Loucy (cell line): ENCODE results near the gene INTS1.

Experiments
- EZH2phosphoT487 ChIP-seq: fragments of 200-600 bp; IDR thresholded peaks from 2 replicates; pipeline ENCODE4 v1.6.1; 2018; ENCODE audit warnings: antibody characterized with exemption, mild to moderate bottlenecking, moderate library complexity, borderline replicate concordance
- TF ChIP-seq, protein P1 (sequence below): fragments of 200-600 bp; sonication (generic); conservative IDR thresholded peaks from 2 replicates; pipeline ENCODE4 v1.5.1; 2014; ENCODE audit warnings: mild to moderate bottlenecking, antibody characterized with exemption, low read length

DNA sequence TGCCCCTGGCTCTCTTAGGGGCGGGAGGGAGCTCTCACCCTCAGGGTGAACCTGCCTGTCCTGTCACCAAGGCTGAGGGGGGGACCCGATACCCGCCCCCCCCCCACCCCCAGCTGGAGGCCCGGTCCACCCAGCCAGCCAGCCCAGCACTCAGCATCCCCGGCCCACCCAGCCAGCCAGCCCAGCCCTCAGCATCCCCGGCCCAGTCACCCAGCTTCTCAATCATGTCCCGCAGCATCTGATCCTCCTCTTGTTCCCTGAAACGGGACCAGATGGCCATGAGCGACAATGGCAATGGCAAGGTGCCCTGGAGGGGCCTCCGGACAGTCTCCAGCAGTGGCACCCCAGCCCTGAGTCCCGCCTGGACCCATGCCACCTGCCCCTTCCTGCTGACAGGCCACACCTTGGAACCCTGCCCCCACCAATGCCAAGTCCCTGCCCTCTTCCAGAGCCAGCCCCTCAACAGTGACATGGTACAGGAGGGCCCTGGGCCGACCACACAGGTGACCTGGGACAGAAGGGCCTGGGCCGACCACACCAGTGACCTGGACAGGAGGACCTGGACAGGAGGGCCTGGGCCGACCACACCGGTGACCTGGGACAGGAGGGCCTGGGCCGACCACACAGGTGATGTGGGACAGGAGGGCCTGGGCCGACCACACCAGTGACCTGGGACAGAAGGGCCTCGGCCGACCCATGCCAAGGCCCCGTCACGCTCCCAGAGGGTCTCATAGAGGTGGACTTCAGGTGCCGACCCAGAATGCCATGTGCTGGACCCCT lies 69.1 kb downstream of the INTS1 start:
- TF ChIP-seq, protein P1, sequence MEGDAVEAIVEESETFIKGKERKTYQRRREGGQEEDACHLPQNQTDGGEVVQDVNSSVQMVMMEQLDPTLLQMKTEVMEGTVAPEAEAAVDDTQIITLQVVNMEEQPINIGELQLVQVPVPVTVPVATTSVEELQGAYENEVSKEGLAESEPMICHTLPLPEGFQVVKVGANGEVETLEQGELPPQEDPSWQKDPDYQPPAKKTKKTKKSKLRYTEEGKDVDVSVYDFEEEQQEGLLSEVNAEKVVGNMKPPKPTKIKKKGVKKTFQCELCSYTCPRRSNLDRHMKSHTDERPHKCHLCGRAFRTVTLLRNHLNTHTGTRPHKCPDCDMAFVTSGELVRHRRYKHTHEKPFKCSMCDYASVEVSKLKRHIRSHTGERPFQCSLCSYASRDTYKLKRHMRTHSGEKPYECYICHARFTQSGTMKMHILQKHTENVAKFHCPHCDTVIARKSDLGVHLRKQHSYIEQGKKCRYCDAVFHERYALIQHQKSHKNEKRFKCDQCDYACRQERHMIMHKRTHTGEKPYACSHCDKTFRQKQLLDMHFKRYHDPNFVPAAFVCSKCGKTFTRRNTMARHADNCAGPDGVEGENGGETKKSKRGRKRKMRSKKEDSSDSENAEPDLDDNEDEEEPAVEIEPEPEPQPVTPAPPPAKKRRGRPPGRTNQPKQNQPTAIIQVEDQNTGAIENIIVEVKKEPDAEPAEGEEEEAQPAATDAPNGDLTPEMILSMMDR, result no peak
- no peak for TF ChIP-seq EZH2phosphoT487
